NCI-H1436 treated with DMSO at 0.1 percent for 48 hours (cell line): ENCODE data around the gene OPTC.

ENCODE experiments used
- DNase-seq: peaks from one replicate; lab custom pipeline; 2025; lab: John Stamatoyannopoulos, UW

Gene OPTC

DNA sequence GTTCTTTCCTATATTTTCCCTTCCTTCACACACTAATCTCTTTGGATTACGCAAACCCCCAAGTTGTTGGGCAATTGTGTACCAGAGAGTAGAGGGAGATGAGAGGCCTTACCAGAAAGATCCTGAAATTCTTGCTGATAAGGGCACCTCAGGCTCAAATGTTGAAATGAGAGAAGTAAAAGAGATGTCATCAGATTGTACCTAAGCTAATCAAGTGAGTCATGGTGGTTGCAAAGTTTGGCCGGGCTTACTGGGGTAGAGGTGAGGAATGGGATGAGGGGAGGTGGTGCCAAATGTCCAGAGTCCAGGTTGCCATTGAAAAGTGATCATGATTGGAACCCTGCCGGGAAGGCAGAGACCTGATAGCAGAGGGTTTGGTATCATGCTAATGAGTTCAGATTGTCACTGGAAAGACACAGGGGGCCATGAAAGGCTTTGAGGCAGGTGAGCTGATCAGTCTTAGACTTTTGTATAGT, 43.1 kb downstream of the OPTC start:
- DNase-seq = no peak

- DNase-seq = no peak
Measured at GRCh38 chr1:203537806-203538464, 44.0 kb downstream of the OPTC start.

GRCh38 chr1:203538726-203539125, 44.8 kb downstream of the OPTC start:
- DNase-seq = no peak

DNA sequence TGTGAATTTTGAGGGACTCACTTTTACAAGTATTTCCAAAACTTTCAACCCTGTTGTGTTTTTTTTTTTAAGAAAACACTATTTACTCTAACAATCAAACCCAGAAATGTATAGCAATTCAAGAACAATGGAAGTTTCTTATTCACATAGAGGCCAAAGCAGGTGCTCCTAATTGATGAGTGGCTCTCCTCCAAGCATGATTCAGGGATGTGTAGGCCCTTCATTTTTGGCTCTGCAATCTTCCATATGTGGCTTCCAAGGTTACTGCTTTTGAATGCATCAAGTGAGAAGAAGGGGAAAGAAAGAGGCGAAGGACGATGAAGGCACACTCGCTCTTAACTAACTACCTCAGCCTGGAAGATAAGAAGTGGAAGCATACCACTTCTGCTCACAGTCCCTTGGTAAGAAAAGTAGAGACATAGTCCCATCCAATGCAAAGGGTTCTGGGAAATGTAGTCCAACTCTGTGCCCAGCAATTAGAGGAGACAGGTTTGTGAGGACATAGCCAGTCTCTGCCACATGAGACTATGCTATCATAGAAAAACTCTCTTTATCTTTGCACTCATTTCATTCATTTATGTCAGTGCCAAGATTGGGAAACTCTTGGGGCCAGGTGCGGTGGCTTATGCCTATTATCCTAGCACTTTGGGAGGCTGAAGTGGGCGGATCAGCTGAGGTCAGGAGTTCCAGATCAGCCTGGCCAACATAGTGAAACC, 46.0 kb downstream of the OPTC start:
- DNase-seq = no peak

GRCh38 chr1:203544485-203544884, 50.5 kb downstream of the OPTC start:
- no peak for DNase-seq

- DNase-seq = no peak
Measured at GRCh38 chr1:203544978-203545816, 51.2 kb downstream of the OPTC start.

DNA sequence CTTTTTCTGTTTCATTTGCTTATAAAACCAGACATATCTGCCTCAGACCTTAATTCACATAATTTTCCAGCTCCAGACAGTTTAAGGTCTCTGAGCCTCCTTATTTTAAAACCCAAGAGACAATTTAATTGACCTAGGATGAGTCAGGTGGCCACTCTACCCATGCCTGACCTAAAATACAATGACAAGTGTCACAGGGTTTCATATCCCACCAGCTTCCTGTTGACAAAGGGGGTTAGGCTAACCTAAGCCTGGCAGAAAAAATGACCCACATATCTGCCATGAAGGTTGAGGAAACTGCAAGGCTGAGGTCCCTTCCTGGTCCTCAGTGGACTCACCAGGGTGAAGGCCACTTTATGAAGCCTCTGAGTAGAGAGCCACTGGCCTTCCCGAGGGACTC, 52.3 kb downstream of the OPTC start:
- no peak for DNase-seq

GRCh38 chr1:203547147-203547546, 53.2 kb downstream of the OPTC start:
- no peak for DNase-seq

- no peak for DNase-seq
Measured at GRCh38 chr1:203547771-203548421, 53.9 kb downstream of the OPTC start.

DNA sequence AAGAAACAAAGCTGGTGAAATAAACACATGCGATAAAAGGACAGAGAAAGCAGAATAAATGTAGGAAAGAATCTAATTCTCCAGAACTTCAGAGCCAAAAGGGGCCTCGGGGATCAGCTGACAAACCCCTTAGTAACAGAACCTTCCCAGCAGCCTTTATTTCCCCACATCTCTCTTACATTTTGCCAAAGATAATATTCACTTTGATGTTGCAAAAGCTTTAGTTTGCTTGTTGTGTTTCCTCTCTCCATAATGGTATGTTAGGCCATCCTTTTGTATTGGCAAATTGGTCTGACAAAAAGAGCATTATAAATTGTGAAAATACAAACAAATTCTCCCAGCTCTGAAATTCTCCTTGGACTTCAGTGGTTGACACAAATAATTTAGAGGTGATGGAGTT, 54.9 kb downstream of the OPTC start:
- no peak for DNase-seq

DNA sequence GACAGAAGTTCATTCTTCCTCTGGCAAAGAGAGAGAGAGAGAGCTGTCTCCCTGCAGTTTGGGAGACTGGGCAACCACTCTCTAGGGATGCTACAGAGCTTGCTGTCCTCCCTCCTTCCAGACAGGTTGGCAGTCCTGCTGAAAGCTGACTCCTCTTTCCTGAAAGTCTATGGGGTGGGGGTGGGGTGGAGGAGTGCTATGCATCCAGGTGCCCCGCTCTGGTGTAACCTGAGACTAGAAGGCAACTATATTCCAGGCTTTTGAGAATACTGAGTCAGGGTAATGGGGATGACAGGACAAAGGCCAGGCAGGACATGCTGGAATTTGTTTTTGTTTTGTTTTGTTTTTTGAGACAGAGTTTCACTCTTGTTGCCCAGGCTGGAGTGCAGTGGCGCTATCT, 55.4 kb downstream of the OPTC start:
- no peak for DNase-seq

DNA sequence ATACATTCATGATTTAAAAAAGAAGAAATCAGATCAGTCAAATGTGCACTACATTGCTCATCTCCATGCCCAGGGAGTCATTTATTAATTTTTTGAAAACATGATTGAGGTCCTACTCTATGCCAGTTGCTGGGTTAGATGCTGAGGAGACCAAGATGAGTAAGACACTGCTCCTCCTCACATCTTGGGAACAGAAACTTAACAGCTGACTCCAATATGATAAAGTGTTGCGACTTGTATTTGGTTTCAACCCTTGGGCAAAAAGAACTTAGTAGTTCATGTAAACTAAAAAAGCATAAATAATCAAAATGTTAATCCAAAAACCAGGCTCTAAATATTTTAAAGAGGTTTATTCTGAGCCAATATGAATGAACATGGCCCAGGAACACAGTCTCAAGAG, 56.9 kb downstream of the OPTC start:
- no peak for DNase-seq

DNA sequence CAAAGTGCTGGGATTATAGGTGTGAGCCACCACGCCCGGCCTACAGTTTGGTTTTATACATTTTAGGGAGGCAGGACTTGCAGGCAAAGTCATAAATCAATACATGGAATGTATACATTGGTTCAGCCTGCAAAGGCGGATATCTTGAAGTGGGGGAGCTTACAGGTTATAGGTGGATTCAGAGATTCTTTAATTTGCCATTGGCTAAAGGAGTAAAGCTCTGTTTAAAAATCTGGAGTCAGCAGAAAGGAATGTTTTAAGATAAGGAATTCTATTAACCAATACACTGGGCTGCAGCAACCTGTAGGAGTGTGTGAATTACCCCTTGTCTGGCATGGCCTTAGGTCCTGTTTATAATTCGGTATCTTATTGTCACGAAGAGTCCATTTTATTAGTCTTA, 57.6 kb downstream of the OPTC start:
- DNase-seq = no peak

- no peak for DNase-seq
Measured at GRCh38 chr1:203553496-203553895, 59.5 kb downstream of the OPTC start.

DNA sequence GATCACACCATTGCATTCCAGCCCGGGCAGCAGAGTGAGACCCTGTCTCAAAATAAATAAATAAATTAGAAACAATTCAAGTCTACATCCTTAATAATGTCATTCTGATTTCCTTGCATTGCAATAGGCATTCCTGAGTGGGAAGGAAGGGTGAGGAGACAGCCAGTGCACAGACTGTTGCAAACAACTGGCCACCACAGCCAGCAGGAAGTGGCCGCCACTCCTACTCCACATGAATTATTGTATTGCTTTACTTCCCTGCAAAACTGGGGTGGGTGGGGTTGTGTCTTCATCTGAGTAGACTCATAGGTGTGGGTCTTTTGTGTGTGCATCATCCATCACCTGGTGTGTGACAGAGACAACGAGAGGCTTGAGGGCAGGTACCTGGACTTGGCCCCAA, 60.1 kb downstream of the OPTC start:
- no peak for DNase-seq

GRCh38 chr1:203555076-203555475, 61.1 kb downstream of the OPTC start:
- no peak for DNase-seq

DNA sequence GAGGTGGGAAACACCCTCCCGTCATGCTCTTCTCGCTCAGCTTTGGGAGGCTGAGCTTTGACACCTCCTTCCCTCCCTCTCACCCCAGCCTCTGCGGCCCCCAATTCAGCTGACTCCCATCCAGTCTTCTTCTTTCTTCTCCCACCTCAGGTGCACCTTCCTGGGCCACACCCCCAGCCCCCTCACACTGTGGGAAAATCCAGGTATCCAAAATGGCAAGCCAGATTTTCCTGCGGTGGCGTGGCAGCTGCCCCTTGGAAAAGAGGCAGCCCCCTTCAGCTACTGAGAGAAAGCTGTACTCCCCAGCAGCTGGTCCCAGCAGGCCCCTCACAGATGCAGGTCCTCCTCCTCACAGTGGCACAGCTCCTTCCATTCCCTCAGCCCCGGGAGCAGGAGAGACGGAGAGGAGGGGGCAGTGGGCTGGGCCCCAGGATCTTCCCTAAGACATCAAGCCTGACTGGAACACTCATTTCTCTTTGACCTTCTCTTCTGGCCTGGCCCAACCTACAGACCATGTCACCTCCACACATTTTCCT, 61.6 kb downstream of the OPTC start:
- no peak for DNase-seq

DNA sequence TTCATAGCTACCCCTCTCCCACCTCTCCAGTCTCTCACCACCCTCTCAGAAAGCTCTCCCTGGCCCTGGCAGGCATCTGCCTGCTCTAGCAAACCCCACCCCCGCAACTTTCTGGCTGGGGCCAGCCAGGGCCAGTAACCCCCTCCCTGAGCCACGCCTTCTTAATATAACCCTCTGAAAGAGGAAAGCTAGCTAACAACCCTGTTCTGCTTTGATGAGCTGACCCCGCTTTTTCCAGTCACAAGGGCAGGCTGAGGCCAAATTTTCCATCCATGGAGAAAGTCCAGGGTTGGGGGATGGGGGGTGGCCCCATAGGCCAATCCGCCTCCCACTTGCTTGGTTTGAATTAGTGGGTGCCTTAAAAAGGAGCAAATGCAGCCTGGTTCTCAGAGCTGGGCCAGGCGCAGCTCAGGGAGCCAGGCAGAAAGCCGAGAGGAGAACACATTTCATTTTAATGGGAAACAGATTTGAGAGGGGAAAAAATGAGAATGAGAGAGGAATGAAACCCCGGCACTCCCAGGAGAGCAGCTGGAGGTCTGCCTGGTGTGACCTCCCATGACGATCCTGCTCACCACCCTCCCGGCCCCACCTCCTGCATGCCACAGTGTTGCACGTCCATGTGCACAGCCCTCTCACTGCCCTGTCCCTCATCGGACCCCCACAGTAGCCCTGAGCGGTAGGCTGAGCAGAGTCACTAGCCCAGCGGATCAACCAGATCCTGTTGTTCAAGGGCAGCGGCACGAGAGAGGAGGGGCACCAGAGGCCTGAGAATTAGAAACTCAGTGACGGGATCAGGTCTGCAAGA, 62.3 kb downstream of the OPTC start:
- DNase-seq = no peak

GRCh38 chr1:203557390-203557789, 63.4 kb downstream of the OPTC start:
- no peak for DNase-seq

DNA sequence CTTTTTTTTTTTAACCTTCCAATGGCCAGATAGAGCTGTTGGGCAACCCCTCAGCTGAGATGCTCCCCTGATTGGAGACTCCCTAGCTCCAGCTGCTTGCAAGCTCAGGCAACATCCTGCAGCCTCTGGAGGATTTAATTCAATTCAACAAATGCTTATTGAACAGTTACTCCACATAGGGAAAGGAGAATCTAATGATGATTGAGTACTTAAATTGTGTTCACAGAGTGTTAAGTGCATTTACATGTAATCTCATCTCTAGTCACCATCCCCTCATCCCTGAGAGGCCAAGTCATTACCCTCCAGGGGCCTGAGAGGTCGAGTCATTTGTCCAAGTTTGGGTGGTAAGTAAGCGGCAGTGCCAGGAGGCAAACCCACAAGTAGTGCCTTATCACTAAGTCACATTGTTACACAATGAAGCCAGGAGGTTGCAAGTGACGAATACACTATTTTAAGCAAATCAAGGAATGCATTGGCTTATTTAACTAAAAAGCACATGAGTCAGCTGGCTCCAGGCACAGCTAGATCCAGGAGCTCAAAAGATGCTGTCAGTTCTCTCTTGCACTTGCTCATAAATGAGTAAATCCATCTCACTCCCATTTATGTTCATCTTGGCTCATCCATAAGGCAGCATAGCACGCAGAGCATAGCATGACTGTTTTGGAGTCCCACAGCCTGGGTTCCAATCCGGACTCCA, 64.3 kb downstream of the OPTC start:
- peak; percentile 78 for DNase-seq
